ENCODE results near the gene PRRC2A.
A peak's percentile ranks its signal among the peaks of the same experiment; 100 is the strongest.

The PRRC2A gene

GRCh38 chr6:31615748-31616147 lies 4.8 kb upstream of the PRRC2A start:
- in situ Hi-C loops (cut with MboI; ENCODE audit: low pct_unique_long_range_greater_than_20kb, low sequenced_read_pairs, unreplicated experiment): no loop called here
- TF ChIP-seq CTCF (IDR thresholded peaks at IDR 0.05; ENCODE audit: extremely low read depth, insufficient read depth, missing control alignments): no peak
- no peak for DNase-seq (ENCODE audit: low spot score)

GRCh38 chr6:31617010-31617409 lies 3.5 kb upstream of the PRRC2A start:
- no peak for DNase-seq (ENCODE audit: low spot score)
- in situ Hi-C loops (cut with MboI; ENCODE audit: low pct_unique_long_range_greater_than_20kb, low sequenced_read_pairs, unreplicated experiment): no loop called here
- TF ChIP-seq CTCF (IDR thresholded peaks at IDR 0.05; ENCODE audit: extremely low read depth, insufficient read depth, missing control alignments): no peak

- in situ Hi-C loops (cut with MboI; ENCODE audit: low pct_unique_long_range_greater_than_20kb, low sequenced_read_pairs, unreplicated experiment): no loop called here
- DNase-seq (ENCODE audit: low spot score): peak; percentile 90
- TF ChIP-seq CTCF (IDR thresholded peaks at IDR 0.05; ENCODE audit: extremely low read depth, insufficient read depth, missing control alignments): no peak
Measured at GRCh38 chr6:31619805-31620585, 520 bp upstream of the PRRC2A start.

- in situ Hi-C loops (cut with MboI; ENCODE audit: low pct_unique_long_range_greater_than_20kb, low sequenced_read_pairs, unreplicated experiment): no loop called here
- DNase-seq (ENCODE audit: low spot score): no peak
- TF ChIP-seq CTCF (IDR thresholded peaks at IDR 0.05; ENCODE audit: extremely low read depth, insufficient read depth, missing control alignments): no peak
Measured at GRCh38 chr6:31621320-31621939, 915 bp downstream of the PRRC2A start.

GRCh38 chr6:31621991-31622390 lies 1.5 kb downstream of the PRRC2A start:
- no peak for DNase-seq (ENCODE audit: low spot score)
- in situ Hi-C loops (cut with MboI; ENCODE audit: low pct_unique_long_range_greater_than_20kb, low sequenced_read_pairs, unreplicated experiment): no loop called here
- TF ChIP-seq CTCF (IDR thresholded peaks at IDR 0.05; ENCODE audit: extremely low read depth, insufficient read depth, missing control alignments): no peak

GRCh38 chr6:31622684-31623091 lies 2.2 kb downstream of the PRRC2A start:
- TF ChIP-seq CTCF (IDR thresholded peaks at IDR 0.05; ENCODE audit: extremely low read depth, insufficient read depth, missing control alignments): no peak
- no peak for DNase-seq (ENCODE audit: low spot score)
- in situ Hi-C loops (cut with MboI; ENCODE audit: low pct_unique_long_range_greater_than_20kb, low sequenced_read_pairs, unreplicated experiment): no loop called here
